ENCODE results near the gene CD151.

Gene CD151

GRCh38 chr11:875203-875602 lies 42.5 kb downstream of the CD151 start:
- TF ChIP-seq, protein P1, sequence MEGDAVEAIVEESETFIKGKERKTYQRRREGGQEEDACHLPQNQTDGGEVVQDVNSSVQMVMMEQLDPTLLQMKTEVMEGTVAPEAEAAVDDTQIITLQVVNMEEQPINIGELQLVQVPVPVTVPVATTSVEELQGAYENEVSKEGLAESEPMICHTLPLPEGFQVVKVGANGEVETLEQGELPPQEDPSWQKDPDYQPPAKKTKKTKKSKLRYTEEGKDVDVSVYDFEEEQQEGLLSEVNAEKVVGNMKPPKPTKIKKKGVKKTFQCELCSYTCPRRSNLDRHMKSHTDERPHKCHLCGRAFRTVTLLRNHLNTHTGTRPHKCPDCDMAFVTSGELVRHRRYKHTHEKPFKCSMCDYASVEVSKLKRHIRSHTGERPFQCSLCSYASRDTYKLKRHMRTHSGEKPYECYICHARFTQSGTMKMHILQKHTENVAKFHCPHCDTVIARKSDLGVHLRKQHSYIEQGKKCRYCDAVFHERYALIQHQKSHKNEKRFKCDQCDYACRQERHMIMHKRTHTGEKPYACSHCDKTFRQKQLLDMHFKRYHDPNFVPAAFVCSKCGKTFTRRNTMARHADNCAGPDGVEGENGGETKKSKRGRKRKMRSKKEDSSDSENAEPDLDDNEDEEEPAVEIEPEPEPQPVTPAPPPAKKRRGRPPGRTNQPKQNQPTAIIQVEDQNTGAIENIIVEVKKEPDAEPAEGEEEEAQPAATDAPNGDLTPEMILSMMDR (IDR thresholded peaks at IDR 0.05; ENCODE audit: extremely low read depth, insufficient read depth, missing control alignments) = no peak
- in situ Hi-C loops (cut with MboI; ENCODE audit: low pct_unique_long_range_greater_than_20kb, low sequenced_read_pairs, unreplicated experiment) = no loop called here
- DNase-seq (ENCODE audit: low spot score) = no peak

DNA sequence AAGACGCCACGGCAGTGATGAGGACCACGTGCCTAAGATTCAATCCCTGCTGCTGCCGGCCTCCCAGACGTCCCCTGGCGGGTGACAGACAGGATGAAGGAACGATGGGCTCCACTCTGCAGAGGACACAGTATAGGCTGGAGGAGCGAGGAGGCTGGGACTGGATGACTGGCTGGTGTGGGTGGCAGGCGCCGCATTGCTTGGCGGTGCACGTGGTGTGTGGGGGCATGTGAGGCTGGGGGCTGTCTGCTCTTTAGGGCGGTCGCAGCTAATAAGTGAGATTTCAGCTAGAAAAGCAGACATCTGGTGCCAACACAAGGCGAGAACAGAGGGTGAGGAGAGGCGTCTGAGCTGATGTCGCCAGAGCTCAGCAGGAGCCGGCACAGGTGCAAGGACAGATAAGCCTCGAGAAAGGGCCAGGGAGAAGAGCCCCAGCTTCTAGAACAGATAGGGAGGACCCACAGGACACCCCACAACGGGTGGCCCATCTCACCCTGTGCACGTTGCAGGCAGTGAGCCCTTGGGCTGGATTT lies 43.1 kb downstream of the CD151 start:
- in situ Hi-C loops (cut with MboI; ENCODE audit: low pct_unique_long_range_greater_than_20kb, low sequenced_read_pairs, unreplicated experiment) = no loop called here
- no peak for DNase-seq (ENCODE audit: low spot score)
- TF ChIP-seq, protein P1 (IDR thresholded peaks at IDR 0.05; ENCODE audit: extremely low read depth, insufficient read depth, missing control alignments) = no peak

DNA sequence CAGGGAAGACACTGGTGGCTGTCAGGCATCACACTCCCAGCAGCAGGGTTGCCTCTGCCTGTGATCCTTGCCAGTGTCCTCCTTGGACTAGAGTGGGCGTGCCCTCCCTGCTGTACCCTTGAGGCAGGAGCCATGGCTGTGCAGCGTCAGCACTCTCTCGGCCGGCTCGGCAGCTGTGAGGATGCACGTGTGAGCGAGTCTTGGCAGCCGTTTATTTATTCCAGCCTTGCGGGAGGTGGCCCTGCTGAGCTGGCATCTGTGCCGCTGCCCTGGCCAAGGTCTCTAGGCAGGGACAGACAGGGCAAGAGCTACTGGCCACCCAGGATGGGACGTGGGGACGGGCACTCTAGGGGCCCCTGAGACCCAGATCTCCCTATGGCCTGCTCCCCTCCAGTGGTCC lies 43.8 kb downstream of the CD151 start:
- in situ Hi-C loops (cut with MboI; ENCODE audit: low pct_unique_long_range_greater_than_20kb, low sequenced_read_pairs, unreplicated experiment) = no loop called here
- TF ChIP-seq, protein P1 (IDR thresholded peaks at IDR 0.05; ENCODE audit: extremely low read depth, insufficient read depth, missing control alignments) = no peak
- no peak for DNase-seq (ENCODE audit: low spot score)

GRCh38 chr11:877565-877964 lies 44.8 kb downstream of the CD151 start:
- DNase-seq (ENCODE audit: low spot score) = no peak
- in situ Hi-C loops (cut with MboI; ENCODE audit: low pct_unique_long_range_greater_than_20kb, low sequenced_read_pairs, unreplicated experiment) = no loop called here
- TF ChIP-seq, protein P1 (IDR thresholded peaks at IDR 0.05; ENCODE audit: extremely low read depth, insufficient read depth, missing control alignments) = no peak

GRCh38 chr11:880447-880846 lies 47.7 kb downstream of the CD151 start:
- in situ Hi-C loops (cut with MboI; ENCODE audit: low pct_unique_long_range_greater_than_20kb, low sequenced_read_pairs, unreplicated experiment) = no loop called here
- no peak for DNase-seq (ENCODE audit: low spot score)
- TF ChIP-seq, protein P1 (IDR thresholded peaks at IDR 0.05; ENCODE audit: extremely low read depth, insufficient read depth, missing control alignments) = no peak

DNA sequence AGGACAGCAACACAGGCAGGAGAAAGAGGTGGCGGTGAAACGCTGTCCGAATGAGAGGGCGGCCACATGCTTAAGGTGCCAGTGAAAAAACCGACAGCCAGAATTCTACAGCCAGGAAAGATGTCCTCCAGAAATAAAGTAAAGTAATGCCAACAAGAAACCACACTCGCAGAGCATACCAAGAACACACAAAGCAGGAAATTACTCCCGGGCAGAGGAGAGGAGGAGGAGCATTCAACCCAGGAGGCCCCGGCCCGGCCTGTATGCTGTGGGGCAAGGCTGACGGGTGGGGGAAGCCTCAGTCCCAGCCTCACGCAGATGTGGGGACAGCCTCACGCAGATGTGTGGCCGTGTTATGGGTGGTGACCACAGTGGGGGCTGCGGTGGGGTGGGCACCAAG lies 49.8 kb downstream of the CD151 start:
- DNase-seq (ENCODE audit: low spot score) = no peak
- in situ Hi-C loops (cut with MboI; ENCODE audit: low pct_unique_long_range_greater_than_20kb, low sequenced_read_pairs, unreplicated experiment) = no loop called here
- TF ChIP-seq, protein P1 (IDR thresholded peaks at IDR 0.05; ENCODE audit: extremely low read depth, insufficient read depth, missing control alignments) = no peak

DNA sequence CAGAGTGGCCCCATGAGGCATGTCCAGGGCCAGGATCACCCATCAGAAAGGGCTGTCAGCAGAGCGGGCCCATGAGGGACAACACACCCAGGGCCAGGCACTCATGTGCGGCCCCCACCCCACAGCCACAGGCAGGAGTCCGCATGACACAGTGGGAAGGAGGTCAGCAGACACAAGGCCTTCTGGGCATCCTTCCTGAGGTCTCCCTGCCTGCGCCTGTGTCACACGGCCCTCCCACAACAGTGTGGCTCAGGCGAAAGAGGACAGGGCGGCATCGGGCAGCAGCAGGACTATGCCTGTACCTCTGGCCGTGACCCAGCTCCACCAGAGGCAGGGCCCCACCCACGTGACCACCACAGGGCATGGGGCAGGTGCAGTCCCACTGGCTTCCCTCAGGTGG lies 50.8 kb downstream of the CD151 start:
- DNase-seq (ENCODE audit: low spot score) = no peak
- TF ChIP-seq, protein P1 (IDR thresholded peaks at IDR 0.05; ENCODE audit: extremely low read depth, insufficient read depth, missing control alignments) = no peak
- in situ Hi-C loops (cut with MboI; ENCODE audit: low pct_unique_long_range_greater_than_20kb, low sequenced_read_pairs, unreplicated experiment) = no loop called here

Data from GM13977 (cell line).